Measurements from ENCODE around the gene CBLB. TPM values are rescaled to one million over a fixed set of nuclear protein-coding genes. Genes with fewer than 3 reads are reported as not detected.

Gene CBLB
- total RNA-seq, 1 donor from 2014 or later: 29.7 TPM

DNA sequence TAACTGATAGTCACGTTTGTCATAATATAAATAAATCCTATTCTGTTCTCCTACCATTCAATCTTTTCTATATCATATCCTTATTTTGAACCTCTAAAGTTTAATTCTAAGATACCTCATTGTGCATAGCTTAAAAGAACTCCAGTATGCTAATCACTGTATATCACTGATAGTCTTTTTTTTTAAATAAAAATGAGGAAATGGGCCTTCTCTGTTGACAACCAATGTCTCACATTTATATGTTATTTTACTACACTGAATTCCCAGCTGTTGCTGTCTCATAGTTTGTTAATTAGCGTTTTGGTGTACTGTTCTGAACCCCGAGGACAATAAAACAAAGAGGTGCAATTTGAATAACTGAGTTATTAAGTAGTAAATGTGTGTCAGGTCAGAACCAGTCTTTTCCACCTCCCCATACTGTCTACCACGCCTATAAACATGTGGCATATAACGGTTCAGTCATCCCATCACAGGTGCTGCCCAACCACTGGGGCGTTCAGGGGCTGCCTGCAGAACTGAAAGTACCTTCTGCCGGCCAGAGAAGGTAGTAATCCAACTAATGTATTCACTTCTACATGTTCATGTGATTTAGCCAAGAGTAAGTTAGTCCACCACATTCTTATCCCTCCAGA is 14.9 kb downstream of the CBLB start:
- ATAC-seq: no peak
- Histone ChIP-seq H3K27ac (no peak overlapping the region), H3K27me3 (ENCODE audit: low read depth) (no peaks in the 10 kb centered on the region), H3K9me3 (no peaks in the 10 kb centered on the region), H3K4me3 (no peak overlapping the region), H3K36me3 (peaks cover 43% of the 10 kb centered on the region), H3K4me1 (no peaks in the 10 kb centered on the region)
- intact Hi-C loops (cut with DNase I): no loop called here
- DNase-seq: no peak
- TF ChIP-seq, protein P1, sequence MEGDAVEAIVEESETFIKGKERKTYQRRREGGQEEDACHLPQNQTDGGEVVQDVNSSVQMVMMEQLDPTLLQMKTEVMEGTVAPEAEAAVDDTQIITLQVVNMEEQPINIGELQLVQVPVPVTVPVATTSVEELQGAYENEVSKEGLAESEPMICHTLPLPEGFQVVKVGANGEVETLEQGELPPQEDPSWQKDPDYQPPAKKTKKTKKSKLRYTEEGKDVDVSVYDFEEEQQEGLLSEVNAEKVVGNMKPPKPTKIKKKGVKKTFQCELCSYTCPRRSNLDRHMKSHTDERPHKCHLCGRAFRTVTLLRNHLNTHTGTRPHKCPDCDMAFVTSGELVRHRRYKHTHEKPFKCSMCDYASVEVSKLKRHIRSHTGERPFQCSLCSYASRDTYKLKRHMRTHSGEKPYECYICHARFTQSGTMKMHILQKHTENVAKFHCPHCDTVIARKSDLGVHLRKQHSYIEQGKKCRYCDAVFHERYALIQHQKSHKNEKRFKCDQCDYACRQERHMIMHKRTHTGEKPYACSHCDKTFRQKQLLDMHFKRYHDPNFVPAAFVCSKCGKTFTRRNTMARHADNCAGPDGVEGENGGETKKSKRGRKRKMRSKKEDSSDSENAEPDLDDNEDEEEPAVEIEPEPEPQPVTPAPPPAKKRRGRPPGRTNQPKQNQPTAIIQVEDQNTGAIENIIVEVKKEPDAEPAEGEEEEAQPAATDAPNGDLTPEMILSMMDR (IDR thresholded peaks at IDR 0.05): no peak

DNA sequence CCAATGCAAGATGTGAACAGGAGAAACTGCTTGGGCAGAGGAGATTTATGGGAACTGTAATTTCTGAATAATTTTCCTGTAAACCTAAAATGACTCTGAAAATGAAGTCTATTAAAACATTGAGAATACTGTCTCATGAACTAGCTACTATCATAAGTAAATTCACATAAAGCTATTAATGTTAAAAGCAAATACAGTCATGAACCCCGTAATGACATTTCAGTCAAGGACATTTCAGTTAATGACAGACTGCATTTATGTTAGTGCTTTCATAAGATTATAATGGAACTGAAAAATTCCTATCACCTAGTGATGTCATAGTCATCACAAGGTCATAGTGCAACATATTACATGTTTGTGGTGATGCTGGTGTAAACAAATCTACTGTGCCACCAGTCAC is 17.2 kb downstream of the CBLB start:
- Histone ChIP-seq H3K27me3 (ENCODE audit: low read depth) (no peaks in the 10 kb centered on the region), H3K9me3 (no peaks in the 10 kb centered on the region), H3K4me1 (no peaks in the 10 kb centered on the region), H3K4me3 (no peak overlapping the region), H3K27ac (no peak overlapping the region), H3K36me3 (peaks cover 37% of the 10 kb centered on the region)
- no peak for DNase-seq
- no peak for ATAC-seq
- intact Hi-C loops (cut with DNase I): no loop called here
- TF ChIP-seq, protein P1 (IDR thresholded peaks at IDR 0.05): no peak

DNA sequence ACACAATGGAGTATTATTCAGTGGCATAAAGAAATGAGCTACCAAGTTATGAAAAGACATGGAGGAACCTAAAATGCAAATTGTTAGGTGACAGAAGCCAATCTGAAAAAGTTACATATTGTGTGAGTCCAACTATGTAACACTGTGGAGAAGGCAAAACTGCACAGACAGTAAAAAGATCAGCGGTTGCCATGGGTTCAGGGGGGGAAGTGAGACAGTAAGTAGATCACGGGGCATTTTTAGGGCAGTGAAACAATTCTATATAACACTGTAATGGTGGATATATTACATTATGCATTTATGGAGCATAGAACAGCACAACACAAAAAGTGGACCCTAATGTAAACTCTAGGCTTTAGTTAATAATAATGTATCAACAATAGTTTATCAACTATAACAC is 17.6 kb downstream of the CBLB start:
- Histone ChIP-seq H3K4me1 (no peaks in the 10 kb centered on the region), H3K4me3 (no peak overlapping the region), H3K27me3 (ENCODE audit: low read depth) (no peaks in the 10 kb centered on the region), H3K36me3 (peaks cover 37% of the 10 kb centered on the region), H3K27ac (no peak overlapping the region), H3K9me3 (no peaks in the 10 kb centered on the region)
- no peak for ATAC-seq
- TF ChIP-seq, protein P1 (IDR thresholded peaks at IDR 0.05): no peak
- intact Hi-C loops (cut with DNase I): no loop called here
- no peak for DNase-seq

DNA sequence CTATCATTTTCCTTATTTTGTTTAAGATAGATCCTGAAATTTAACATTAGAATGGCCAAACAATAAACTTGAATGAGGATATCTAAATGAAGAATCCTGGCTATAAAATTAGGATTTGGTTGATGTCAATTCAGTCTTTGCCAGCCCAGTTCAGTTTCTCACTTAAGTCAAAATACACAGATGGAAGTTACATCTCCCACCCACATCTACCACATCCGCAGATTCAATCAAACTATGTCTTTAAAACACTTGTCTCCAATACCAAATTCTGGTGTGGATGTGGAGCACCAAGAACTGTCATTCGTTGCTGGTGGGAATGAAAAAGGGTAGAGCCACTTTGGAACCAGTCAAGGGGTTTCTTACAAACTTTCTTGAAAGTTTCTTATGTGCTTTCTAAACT is 18.2 kb downstream of the CBLB start:
- TF ChIP-seq, protein P1 (IDR thresholded peaks at IDR 0.05): no peak
- H3K4me1 ChIP-seq: no peaks in the 10 kb centered on the region
- H3K4me3 ChIP-seq: no peak overlapping the region
- no peaks in the 10 kb centered on the region for H3K9me3 ChIP-seq
- no peak overlapping the region for H3K27ac ChIP-seq
- intact Hi-C loops (cut with DNase I): no loop called here
- ATAC-seq: no peak
- DNase-seq: no peak
- H3K36me3 ChIP-seq: peaks cover 37% of the 10 kb centered on the region
- no peaks in the 10 kb centered on the region for H3K27me3 ChIP-seq (ENCODE audit: low read depth)

DNA sequence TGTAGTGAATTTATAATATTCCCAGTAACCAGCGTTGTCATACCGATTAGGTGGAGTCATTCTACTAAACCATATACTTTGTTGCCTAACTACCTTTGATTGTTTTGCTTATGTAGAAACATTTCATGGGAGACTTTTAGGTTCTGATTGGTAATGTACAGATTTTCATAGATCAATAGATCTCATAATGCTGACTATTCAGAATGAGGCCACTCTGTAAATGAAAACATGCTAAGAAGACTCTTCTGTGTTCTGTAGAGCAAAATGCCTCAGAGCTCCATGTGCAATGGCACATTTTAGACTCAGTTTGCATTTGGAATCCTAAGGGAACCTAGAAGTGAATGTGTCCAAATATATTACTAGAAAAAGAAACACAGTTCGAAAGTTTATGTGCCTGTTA is 20.0 kb downstream of the CBLB start:
- H3K9me3 ChIP-seq: no peaks in the 10 kb centered on the region
- ATAC-seq (no peak), DNase-seq (no peak)
- no peak overlapping the region for H3K27ac ChIP-seq
- H3K4me1 ChIP-seq: peaks cover 7% of the 10 kb centered on the region
- H3K27me3 ChIP-seq (ENCODE audit: low read depth): no peaks in the 10 kb centered on the region
- H3K36me3 ChIP-seq: peaks cover 28% of the 10 kb centered on the region
- H3K4me3 ChIP-seq: no peak overlapping the region
- intact Hi-C loops (cut with DNase I): no loop called here
- TF ChIP-seq, protein P1 (IDR thresholded peaks at IDR 0.05): no peak

Measured in lower lobe of right lung (tissue), 2 donors.